Stomach (tissue), 9 donors: ENCODE results near the gene MAGEB6B. TPM values are rescaled to one million over a fixed set of nuclear protein-coding genes. Genes with fewer than 3 reads are reported as not detected.
"Not testable (repeated sequence)": the region's sequence is repeated elsewhere in the genome, so short reads cannot be mapped to it uniquely, and the experiment has no call there.

Experiments used
- DNase-seq, 2 donors: peaks; one replicate each; pipeline versions ENCODE4 v3.0.0 to v3.0.0-alpha.2; 2013 to 2019
- H3K27ac ChIP-seq, 5 donors: fragments of 200-600 bp in 4 of 5; sonication (generic) in 4 of 5; one replicate each; pipeline ENCODE4 v1.5.1; 2013 to 2019; ENCODE audit warnings: mild to moderate bottlenecking in 1 of 5, moderate library complexity in 1 of 5
- H3K27me3 ChIP-seq, 3 donors: fragments of 200-600 bp; sonication (generic); one replicate each; pipeline ENCODE4 v1.5.1; 2017 to 2019; ENCODE audit warnings: mixed run types in 1 of 3
- H3K36me3 ChIP-seq, 4 donors: fragments of 200-600 bp; sonication (generic); 1 replicate in 3 of 4; 2 replicates in 1 of 4; pipeline ENCODE4 v1.5.1; 2016 to 2019
- H3K4me1 ChIP-seq, 4 donors: fragments of 200-600 bp; sonication (generic); one replicate each; pipeline ENCODE4 v1.5.1; 2016 to 2019
- H3K4me3 ChIP-seq, 4 donors: fragments of 200-600 bp; sonication (generic) in 3 of 4; one replicate each; pipeline ENCODE4 v1.5.1; 2016 to 2019; ENCODE audit warnings: mild to moderate bottlenecking in 1 of 4
- H3K9me3 ChIP-seq, 4 donors: fragments of 200-600 bp; sonication (generic); one replicate each; pipeline ENCODE4 v1.5.1; 2016 to 2019
- EP300 ChIP-seq: sonication (generic); formaldehyde crosslinking; IDR thresholded peaks from one replicate; pipeline ENCODE4 v1.6.1; 2017; ENCODE audit warnings: antibody characterized with exemption
- POLR2A ChIP-seq, 4 donors: fragments of 450-650 bp; IDR thresholded peaks; one replicate each; pipeline ENCODE4 v1.6.1; 2016; ENCODE audit warnings: antibody characterized with exemption in 4 of 4, control low read depth in 2 of 4, mild to moderate bottlenecking in 1 of 4, moderate library complexity in 1 of 4
- POLR2AphosphoS5 ChIP-seq, 3 donors: sonication (generic); formaldehyde crosslinking; IDR thresholded peaks; one replicate each; pipeline ENCODE4 v1.6.1; 2016; ENCODE audit warnings: antibody characterized with exemption in 3 of 3
- WGBS, 5 donors: extraction: QIAGEN DNeasy Blood & Tissue Kit in 3 of 5; methylation state at CpG; one replicate each; pipeline versions ENCODE4 v1.1.5 to v1.1.7; 2013 to 2018; 5-methylcytosine and 5-hydroxymethylcytosine counted together
- intact Hi-C: fragments of 100-400 bp; cut with DNase I; formaldehyde crosslinking; loops from one replicate; pipeline ENCODE4 v1.15.1; 2023; ENCODE audit warnings: low total_unique reads
- polyA plus RNA-seq, 3 donors: library from polyadenylated mRNA; stranded (reverse); fragments of 200-250 nt; gene quantifications; one replicate each; pipeline ENCODE4 v1.2.3, GENCODE V29; 2013
- total RNA-seq, 5 donors: library from RNA; depleted of rRNA; stranded (reverse); fragments of >200 nt; gene quantifications; one replicate each; pipeline versions ENCODE4 v1.1.0 to v1.2.3, GENCODE V29; 2014 to 2016
- TF ChIP-seq, protein P1 (sequence below), 7 experiments: fragments of 450-650 bp in 4 of 7; fragments of 200-600 bp in 3 of 7; sonication (generic) in 3 of 7; IDR thresholded peaks; one replicate each; pipeline ENCODE4 v1.5.1; 2016 to 2019; ENCODE audit warnings: antibody characterized with exemption in 7 of 7, control low read depth in 2 of 7, mild to moderate bottlenecking in 1 of 7
- donor health status: healthy with polysubstance abuse.
- donor health status: Bipolar disorder and iron deficiency.
- donor health status: healthy.

MAGEB6B gene
- total and polyA plus RNA-seq, 8 donors: not detected

DNA sequence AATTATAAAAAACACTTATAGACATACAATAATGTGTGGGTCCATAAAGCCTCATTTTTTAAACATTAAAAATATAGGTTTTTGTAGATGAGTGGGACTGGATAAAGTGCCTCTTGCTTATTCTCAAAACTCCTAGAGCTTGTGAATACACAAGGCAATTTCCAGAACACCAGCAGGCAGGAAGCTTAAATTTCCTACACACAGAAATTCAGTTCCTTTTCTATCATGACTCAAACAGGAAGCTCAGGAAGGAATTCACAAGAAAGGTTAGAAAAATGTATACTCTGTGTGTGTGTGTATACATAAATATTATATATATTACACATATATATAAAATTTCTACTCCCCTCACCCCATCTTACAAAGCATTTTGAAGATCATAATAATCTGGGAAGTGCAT is 43.2 kb downstream of the MAGEB6B start:
- Histone ChIP-seq H3K4me1 (no peaks in the 10 kb centered on the region), H3K36me3 (no peaks in the 10 kb centered on the region), H3K27ac (no peak overlapping the region), H3K27me3 (no peaks in the 10 kb centered on the region), H3K4me3 (no peak overlapping the region), H3K9me3 (no peaks in the 10 kb centered on the region)
- DNase-seq: no peak
- no peak for TF ChIP-seq EP300
- no peak for TF ChIP-seq POLR2AphosphoS5 (IDR thresholded peaks at IDR 0.05)
- TF ChIP-seq POLR2A (IDR thresholded peaks at IDR 0.05): no peak
- TF ChIP-seq, protein P1, sequence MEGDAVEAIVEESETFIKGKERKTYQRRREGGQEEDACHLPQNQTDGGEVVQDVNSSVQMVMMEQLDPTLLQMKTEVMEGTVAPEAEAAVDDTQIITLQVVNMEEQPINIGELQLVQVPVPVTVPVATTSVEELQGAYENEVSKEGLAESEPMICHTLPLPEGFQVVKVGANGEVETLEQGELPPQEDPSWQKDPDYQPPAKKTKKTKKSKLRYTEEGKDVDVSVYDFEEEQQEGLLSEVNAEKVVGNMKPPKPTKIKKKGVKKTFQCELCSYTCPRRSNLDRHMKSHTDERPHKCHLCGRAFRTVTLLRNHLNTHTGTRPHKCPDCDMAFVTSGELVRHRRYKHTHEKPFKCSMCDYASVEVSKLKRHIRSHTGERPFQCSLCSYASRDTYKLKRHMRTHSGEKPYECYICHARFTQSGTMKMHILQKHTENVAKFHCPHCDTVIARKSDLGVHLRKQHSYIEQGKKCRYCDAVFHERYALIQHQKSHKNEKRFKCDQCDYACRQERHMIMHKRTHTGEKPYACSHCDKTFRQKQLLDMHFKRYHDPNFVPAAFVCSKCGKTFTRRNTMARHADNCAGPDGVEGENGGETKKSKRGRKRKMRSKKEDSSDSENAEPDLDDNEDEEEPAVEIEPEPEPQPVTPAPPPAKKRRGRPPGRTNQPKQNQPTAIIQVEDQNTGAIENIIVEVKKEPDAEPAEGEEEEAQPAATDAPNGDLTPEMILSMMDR (IDR thresholded peaks at IDR 0.05): no peak
- intact Hi-C loops: no loop called here

DNA sequence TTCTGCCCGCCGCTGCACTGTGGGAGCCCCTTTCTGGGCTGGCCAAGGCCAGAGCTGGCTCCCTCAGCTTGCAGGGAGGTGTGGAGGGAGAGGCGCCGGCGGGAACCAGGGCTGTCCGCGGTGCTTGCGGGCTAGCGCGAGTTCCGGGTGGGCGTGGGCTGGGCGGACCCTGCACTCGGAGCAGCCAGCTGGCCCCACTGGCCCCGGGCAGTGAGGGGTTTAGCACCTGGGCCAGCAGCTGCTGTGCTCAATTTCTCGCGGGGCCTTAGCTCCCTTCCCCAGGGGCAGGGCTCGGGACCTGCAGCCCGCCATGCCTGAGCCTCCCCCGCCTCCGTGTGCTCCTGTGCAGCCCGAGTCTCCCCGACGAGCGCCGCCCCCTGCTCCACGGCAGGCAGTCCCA is 44.3 kb downstream of the MAGEB6B start:
- H3K9me3 ChIP-seq, DNase-seq, H3K4me1 ChIP-seq, H3K27ac ChIP-seq, H3K27me3 ChIP-seq, H3K4me3 ChIP-seq, H3K36me3 ChIP-seq, intact Hi-C loops: not testable (repeated sequence)
- 92 to 95% (median 94%) methylated on average over 15 to 27 of the region's 27 CpGs; no CpG with 5 or more reads in 1 of the 5 donors for WGBS, 5 donors

- TF ChIP-seq, protein P1 (IDR thresholded peaks at IDR 0.05): no peak
- TF ChIP-seq POLR2AphosphoS5 (IDR thresholded peaks at IDR 0.05) (no peak), EP300 (no peak), POLR2A (IDR thresholded peaks at IDR 0.05) (no peak)
- 41 to 60% (median 44%) methylated on average over 3 of the region's 3 CpGs for WGBS, 5 donors
- Histone ChIP-seq H3K36me3 (no peaks in the 10 kb centered on the region), H3K27ac (no peak overlapping the region), H3K4me3 (no peak overlapping the region), H3K27me3 (no peaks in the 10 kb centered on the region), H3K9me3 (no peaks in the 10 kb centered on the region), H3K4me1 (no peaks in the 10 kb centered on the region)
- intact Hi-C loops: no loop called here
- DNase-seq: no peak
These were observed 47.6 kb downstream of the MAGEB6B start for GRCh38 chrX:26208012-26208411.

Other genes with a start within 250 kb of the MAGEB6B start
- gene MAGEB18, start 22.3 kb upstream of the MAGEB6B start, total RNA-seq: not detected
- gene MAGEB18, start 22.3 kb upstream of the MAGEB6B start, polyA plus RNA-seq: not detected
- not detected for gene MAGEB6, start 31.8 kb downstream of the MAGEB6B start, total RNA-seq
- not detected for gene MAGEB6, start 31.8 kb downstream of the MAGEB6B start, polyA plus RNA-seq
- not detected for gene MAGEB5, start 55.6 kb downstream of the MAGEB6B start, total RNA-seq
- not detected for gene MAGEB5, start 55.6 kb downstream of the MAGEB6B start, polyA plus RNA-seq